SIG-M5 treated with dmso at 0.1 percent for 504 hours (cell line): ENCODE results near the gene TDRD1.

Experiments used
- DNase-seq: peaks from one replicate; lab custom pipeline; 2025; ENCODE audit not compliant: unreplicated experiment; lab: John Stamatoyannopoulos, UW

TDRD1 gene

DNA sequence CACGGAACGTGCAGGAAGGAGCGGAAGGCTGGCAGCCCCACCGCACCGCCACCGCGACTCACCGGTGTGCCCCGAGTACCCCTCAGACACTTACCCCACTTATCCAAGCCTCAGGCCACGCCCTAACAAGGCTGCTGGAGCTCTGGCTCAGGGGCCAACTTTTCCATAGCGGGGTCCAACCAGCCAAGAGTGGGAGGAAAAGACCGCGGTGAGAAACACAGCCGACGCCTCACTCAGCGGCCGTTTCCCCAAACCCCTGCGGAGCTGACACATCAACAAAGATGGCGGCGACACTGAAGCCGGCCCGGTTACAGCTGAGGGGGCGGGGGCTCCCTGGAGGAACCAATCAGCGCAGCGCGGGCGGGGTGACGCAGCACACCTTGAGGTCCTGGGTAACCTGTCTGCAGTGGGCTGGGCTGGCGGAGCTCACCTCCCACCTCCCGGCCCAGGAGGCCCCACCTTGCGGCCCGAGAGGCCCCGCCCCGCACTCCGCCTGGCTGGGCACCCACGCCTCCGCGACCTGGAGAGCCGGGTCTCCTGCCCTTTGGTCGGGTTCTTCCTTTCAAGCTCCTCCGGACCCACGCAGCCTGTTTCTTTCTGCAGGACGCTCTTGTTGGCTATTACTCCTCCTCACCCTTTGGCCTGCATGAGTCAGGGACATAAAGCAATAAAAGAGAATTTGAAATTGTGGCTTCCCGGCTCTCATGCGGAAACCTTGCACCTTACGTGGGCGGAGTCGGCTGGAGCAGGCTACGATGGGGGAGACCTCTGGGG is 5.0 kb upstream of the TDRD1 start, which contains the start of gene CCDC186:
Gene CCDC186, minus strand, starts transcription at position 283 of the 774 bp plus-strand sequence. CDS start 10,935 bp downstream, outside the sequence.
- DNase-seq: peak; percentile 80

DNA sequence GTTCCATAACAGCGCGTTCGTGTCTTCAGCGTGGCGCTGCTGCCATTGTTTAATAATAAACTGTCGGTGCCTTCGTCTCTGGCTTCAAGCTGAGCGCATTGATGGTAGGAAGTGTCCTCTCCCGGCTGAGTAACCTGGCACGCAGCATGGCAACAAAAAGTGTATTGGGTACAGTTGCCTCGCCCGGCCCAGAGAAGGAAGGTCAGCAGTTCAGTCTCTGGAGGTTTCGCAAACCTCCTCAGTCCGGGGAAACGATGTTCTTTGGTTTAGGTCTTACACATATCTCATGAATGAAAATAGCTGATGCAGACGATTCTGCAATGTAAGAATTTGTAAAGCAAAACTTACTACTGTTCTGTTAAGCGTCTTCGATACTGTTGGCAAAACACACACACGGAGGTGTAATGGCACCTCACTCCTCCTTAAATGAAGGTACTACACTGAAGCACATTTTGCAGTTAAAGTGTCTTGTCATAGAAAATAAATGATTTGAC is 4.4 kb upstream of the TDRD1 start:
- DNase-seq: peak; percentile 91

DNA sequence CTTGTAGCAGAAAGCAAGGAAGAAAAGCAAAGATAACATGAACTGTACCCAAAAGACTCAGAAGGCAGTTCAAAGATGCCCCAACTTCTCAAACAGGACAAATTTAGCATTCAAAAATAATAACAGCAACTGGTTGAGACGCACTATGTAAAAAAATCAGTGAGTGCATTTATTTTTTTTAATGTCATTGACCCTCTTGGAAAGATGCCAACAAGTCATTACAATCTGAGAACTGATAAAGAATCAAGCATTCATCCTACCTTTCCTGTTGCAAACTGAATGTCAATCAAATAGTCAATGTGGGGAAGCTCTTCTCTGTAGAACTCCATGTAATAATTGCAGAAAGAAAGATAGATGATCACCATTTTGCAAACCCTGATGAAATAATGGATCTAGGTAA is 3.5 kb upstream of the TDRD1 start:
- DNase-seq: no peak

DNA sequence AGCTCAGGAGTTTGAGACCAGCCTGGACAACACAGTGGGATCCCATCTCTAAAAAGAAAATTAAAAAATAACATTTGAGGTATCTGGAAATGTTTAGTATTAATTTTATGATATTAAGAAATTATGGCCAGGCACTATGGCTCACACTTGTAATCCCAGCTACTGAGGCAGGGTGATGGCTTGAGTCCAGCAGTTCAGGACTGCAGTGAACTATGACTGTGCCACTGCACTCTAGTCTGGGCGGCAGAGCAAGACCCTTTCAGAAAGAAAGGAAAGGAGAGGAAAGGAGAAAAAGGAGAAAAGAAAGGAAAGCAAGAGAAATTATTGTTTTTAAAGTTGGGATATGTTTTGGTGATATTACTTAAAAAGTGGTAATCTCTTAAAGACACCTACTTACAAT is 2.6 kb upstream of the TDRD1 start:
- no peak for DNase-seq

DNA sequence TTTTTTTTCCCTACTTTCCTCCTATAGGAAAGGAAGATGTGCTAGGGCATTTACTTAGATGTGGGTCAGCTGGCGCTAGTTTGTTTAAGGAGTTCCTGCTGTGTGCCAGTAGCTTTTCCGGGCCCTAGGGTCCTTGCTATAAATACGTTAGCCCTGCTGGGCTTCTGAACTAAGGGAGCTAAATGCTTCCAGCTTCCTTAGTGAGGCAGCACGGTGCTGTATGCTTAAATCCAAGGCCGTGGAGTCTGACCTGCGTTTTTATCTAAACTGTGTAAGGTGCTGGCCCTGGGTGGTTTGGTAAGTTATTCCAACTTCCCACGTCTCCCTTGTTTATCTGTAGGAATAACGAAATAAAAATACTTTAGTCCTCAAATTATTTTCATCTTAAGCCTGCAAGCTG is 594 bp downstream of the TDRD1 start:
- no peak for DNase-seq

DNA sequence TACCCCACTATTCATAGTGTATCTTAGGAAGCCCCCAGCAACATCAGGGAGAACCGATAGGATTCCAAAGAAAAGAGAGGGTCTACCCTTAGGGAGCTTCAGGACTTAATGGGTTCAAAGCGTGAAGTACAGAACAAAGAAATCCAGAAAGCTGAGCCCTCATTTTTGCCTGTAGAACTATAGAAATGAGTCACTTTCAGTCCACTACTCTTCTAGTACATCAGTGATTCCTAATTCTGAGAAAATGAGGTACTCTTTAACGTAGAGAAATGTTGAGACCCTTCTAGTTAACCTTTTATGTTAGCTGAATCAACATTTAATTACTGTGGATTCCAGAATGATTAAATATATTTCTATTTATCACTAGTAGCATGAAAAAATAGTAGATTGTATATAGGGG is 1.8 kb downstream of the TDRD1 start:
- no peak for DNase-seq

DNA sequence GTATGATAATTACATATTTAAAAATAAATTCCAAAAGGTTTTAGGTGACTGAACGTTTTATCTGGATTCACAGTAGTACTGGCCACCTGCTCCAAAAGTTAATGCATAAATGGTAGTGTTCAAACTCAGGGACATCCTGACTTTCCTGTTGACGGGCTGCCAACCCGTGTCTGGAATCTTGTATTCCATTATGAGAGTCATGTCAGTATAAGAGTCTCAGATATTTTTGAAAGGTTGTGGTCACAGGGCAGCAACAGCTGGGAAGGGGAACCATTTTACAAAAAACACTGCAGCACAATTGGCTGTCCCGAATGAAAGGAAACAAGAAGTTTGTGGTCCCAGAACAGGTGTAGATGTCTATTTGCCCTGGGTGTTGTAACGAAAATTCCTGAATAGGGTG is 2.8 kb downstream of the TDRD1 start:
- no peak for DNase-seq

DNA sequence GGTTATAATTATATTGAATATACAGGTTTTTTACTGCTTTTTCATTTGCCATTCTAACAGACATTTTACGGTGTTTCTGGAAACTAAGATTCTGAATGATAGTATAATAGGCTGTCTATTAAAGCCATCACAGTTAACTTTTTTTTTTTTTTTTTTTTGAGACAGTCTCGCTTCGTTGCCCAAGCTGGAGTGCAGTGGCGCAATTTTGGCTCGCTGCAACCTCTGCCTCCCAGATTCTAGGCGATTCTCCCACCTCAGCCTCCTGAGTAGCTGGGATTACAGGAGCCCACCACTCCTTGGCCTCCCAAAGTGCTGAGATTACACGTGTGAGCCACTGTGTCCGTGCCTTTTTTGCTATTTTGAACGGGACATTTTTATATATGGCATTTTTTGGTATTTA is 4.4 kb downstream of the TDRD1 start:
- no peak for DNase-seq

DNA sequence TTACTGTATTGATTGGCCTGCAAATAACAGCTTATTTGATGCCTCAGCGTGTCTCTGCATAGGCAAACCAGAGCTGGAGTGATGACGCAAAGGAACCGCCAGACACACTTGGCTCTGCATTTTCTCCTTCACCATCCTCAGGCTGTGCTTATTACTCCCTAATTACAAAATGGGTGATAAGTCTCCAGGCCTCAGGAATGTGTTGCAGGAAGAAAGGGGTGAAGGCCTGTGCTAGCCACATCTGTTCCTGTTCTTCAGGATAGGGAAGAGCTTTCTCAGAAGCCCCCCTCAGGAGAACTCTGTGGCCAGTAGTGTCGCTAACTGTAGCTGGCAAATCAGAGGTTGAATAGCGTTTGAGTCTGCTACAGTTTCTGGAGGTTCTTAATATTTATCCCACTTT is 5.1 kb downstream of the TDRD1 start:
- DNase-seq: no peak

DNA sequence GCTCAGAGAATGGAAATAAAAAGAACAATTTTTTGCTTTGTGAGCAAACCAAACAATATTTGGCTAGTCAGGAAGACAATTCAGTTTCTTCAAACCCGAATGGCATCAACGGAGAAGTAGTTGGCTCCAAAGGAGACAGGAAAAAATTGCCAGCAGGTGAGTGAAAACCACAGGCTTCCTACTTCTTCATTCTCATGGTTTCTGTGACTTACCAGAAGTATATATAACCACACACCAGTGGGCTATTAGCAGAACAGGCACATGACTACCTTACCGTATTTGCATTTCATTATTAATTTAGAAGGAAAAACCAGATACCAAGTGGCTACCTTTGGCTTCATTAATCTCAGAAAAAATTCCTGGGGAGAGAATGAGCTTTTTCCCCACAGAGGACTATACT is 8.8 kb downstream of the TDRD1 start:
- no peak for DNase-seq

DNA sequence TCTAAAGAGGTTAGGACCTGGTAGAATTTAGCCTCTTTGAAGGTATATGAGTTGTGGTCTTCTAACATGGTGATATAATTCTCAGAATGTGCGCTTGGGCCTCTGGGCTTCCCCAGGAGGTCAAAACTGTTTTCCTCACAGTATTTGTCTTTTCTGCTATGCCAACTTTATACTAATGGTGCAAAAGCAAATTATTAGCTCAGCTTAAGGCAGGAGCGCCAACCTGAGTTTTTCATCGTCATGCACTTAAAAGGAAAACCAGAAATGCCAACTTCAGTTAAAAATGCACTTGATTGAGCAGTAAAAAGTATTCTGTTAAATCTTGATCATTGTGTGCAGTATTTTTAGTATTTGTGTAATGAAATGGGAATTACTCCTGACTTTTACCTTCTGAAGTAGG is 9.7 kb downstream of the TDRD1 start:
- DNase-seq: no peak

DNA sequence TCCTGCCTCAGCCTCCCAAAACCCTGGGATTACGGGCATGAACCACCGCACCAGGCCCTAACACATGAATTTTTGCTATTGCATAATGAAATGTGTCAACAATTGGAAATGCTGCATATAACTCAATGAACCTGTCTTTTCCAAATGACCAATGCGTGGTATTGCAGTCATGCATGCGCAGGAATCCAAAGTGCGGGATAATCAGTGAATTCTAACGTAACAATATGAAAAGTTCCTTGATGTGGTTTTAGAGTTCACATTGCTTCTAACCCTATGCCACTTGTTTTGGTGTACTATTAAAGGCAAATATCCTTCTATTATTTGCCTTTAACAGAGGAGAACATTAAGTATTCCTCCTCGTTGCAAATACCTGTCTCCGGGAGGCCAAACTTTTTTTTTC is 10.5 kb downstream of the TDRD1 start:
- no peak for DNase-seq

DNA sequence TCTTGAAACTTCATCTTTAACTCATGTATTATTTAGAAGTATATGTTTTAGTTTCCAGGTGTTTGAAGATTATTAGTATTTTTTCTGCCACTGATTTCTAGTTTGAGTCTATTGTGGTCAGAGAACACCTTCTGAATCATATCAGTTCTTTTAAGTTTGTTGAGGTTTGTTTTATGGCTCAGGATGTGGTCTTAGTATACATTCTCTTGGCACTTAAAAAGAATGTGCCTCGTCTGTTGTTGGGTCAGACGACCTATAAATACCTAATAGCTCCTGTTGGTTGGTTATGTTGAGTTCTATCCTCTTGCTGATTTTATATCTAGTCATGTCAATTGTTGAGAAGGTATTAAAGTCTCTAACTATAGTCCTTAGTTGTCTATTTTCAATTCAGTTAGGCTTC is 15.9 kb downstream of the TDRD1 start:
- DNase-seq: no peak

DNA sequence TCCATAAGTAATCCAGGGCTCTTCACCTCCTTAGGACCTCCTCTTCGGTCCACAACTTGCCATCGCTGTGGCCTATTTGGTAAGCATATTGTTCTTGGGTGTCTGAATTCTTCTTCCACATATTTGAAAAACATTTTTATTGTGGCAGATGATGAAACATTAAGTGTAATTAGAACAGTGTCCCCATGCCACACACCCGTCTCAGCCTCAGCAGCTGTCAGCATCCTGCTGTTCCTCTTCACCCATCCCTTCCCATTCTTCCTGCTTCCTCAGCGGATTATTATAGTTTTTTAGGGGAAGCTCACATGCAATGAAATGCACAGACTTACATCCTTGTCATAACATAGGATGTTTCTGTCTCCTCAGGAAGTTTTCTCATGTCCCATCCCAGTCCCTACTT is 20.1 kb downstream of the TDRD1 start:
- DNase-seq: no peak

DNA sequence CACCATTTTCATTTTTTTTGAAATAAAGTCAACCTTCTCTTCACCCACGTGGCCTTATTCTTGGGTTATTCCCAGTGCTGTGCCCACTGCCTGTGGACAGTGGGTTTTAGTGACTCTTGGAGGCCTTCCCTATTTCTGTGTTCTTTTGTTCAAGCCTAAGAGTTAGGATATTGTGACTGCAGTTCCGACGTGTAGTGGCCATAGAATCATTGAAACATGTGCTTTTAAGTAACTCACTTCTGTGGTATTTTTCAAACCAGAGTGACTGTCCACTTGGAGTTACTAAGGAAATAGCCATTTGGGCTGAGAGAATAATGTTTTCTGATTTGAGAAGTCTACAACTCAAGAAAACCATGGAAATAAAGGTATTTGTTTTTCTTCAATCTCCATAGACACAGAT is 23.7 kb downstream of the TDRD1 start:
- no peak for DNase-seq

DNA sequence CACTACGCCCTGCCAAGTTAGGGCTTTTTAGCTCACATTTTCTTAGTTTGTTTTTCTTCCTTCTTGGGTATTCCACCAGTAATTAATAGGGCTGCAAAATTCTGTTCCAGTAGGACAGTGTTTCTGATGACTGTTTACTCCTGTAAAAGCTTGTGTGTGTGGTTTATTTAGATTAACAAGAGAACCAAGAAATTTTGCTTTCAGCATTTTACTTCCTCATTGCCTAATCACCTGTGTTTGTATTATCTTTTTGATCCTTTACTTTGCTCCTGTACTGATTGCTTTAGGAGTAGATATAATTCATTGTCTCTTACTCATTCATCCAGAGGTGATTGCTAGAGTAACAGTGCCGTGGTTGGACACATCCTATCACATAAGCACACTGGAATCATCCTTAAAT is 27.7 kb downstream of the TDRD1 start:
- DNase-seq: no peak

DNA sequence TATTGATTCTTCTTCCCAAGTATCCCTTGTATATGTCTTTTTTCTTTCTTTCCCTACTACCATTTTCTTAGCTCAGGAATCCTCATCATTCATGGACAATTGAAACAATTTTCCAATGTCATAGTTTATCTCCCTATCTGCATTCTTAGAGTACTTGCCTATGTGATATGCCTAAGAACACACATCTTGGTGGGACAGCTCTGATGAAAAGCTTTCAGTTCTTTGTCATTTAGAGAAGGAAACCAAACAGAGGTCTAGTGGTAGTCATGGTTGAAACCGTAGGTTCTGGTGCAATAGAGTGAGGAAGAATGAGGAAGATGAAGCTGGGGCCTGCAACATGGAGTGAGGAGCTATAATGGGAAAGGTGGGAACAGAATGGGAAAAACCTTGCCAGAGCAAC is 28.2 kb downstream of the TDRD1 start:
- no peak for DNase-seq

DNA sequence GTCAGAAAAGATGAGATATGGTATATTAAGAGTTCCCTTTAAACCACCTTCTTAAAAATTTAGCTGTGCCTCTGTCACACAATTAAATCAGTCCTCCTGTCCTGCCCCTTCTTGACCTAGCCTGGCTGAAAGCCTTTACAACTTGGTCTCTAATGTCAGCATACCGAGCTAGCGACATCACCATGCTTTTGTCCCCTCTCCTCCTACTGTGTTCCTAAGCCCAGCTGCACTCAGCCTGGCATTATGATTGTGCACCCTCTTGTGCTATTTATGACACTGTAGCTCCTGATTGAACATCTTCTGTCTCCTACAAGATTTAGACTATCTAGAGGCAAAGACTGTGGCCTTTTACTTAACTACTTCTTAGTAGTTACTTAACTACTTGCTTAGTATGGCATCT is 29.2 kb downstream of the TDRD1 start:
- no peak for DNase-seq

DNA sequence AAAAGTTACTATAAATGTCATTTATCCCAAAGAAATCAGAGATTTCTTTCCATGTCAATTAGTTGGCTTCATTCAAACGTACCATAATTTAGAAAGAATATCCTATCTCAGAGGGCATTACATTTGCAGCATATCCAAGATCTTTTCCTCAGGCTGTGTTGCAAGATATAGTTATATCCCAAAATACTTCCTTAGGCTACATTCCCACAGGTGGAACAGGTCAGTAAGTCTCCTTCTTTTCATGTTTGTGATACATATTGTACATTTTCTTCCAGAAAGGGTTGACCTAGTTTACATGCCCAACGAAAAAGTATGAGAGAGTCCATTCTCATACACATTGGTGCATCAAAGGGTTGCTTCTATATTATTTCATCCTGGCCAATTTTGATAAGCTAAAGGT is 33.0 kb downstream of the TDRD1 start:
- DNase-seq: no peak

DNA sequence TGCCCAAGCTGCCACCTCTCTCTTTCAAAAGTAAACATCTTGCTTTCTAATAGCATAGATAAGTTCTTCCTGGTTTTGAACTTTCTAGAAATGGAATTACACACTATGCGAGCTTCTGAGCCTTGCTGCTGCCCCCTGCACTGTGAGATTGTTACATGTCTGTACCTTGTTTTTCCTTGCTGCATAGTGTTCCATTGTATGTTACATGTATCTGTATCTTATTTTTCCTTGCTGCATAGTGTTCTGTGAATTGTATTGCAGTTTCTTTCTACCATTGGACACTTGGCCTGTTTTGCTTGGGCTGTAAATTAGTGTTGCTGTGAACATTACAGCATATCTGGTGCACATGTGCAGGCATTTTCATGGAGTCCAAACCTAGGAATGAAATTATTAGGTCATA is 35.9 kb downstream of the TDRD1 start:
- DNase-seq: no peak

DNA sequence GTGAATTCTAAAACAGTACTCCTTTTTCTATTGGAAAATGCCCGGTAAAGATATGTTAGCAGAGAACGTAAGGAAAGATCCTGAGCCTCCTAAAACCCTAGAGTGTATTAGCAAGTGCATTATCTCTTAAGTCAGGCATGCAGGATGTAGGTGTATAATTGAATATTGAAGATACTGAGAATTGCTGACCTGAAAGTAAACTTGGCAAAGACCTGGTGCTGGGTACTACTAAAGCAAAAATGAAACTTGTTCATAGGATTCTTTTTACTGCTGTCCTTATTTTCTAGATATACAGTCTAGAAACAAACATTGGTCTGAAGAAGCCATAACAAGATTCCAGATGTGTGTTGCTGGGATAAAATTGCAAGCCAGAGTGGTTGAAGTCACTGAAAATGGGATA is 41.1 kb downstream of the TDRD1 start:
- no peak for DNase-seq

DNA sequence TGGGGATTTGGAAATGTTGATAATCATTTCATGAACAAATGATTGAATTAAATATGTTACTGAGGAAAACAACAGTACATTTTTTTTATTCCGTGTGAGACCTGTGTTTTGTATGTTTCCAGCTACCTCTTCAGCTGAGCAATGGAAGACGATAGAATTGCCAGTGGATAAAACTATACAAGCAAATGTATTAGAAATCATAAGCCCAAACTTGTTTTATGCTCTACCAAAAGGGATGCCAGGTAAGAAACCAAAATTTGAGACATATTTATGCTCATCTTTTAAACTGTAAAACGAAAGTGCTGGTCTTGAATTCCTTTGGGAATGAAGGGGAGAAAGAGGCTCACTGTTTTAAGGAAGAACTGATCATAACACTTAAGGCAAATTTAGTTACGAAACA is 42.1 kb downstream of the TDRD1 start:
- DNase-seq: no peak

DNA sequence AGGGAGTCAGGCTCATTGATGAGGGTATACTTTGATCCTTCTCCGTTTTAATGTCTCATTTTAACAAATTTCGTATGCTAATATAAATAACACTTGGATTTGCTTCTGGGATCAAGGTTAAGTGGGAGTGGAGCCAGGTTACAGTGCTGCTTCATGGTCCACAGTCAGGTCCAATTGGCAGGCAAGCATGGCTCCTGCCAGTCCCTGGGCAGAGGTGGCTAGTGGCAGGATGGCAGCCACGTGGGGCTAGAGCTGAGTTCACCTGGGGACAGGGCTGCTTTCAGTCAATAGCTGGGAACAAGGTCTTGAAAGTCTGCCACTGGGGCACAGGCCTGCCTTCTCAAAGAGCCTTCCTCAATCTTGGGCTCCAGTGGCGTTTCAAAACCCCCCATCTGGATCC is 43.9 kb downstream of the TDRD1 start:
- DNase-seq: no peak
